HG02943 (cell line): ENCODE measurements around the gene FAM170B.

ENCODE experiments used
- ATAC-seq: cut with Tn5 transposase; IDR thresholded peaks from one replicate; pipeline ENCODE4 v1.9.1; 2021; ENCODE audit warnings: mild to moderate bottlenecking, low read depth, moderate library complexity; ENCODE audit not compliant: unreplicated experiment

FAM170B gene

DNA sequence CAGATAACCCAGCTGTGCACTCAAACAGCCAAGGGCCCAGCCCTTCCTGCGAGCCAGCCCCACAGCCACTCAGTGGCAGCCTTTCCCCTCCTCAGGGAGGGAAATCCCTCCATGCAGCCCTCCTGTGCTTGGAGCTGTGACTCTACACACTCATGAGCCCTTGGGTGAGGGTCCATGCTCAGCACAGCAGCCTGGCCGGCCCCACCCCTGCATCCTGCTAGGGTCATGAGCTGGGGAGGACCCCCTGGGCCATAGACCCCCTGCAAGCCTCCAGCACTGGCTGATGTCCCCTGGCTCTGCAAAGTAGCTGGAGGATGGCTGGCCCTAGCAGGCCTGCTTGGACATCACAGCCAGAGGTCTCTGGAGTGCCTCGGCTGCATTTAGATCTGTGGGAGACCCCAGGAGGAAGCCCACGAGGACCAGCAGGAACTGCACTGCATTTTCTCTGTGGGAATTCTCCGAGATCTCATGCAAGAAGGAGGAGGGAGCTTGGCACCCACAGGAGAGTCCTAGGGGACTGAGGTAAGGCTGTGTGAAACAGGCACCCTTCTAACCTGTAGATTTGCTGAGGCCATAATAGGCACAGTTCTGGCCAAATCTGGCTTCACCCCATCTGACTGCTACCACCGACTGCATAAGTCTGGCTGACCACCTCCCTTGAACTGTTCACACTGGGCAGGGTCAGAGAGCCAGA, 37.0 kb upstream of the FAM170B start:
- no peak for ATAC-seq

DNA sequence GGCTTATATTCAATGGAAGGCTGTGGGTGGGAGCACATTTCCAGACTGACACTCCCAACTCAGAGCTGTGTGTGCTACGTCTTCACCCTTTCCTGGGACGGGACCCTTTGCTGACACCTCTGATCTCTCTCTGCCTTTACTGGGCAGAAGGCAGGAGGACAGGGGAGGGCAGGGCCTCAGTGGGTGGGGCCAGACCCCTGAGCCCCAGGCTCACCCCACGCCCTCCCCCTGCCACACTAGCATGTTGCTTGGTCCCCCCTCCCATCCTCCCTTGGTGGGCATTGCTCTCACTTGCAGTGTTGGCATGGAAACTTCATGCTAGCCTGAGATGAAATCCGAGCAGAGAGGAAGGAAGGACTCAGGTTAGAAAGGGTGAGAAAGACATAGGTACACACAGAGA, 36.0 kb upstream of the FAM170B start:
- no peak for ATAC-seq

DNA sequence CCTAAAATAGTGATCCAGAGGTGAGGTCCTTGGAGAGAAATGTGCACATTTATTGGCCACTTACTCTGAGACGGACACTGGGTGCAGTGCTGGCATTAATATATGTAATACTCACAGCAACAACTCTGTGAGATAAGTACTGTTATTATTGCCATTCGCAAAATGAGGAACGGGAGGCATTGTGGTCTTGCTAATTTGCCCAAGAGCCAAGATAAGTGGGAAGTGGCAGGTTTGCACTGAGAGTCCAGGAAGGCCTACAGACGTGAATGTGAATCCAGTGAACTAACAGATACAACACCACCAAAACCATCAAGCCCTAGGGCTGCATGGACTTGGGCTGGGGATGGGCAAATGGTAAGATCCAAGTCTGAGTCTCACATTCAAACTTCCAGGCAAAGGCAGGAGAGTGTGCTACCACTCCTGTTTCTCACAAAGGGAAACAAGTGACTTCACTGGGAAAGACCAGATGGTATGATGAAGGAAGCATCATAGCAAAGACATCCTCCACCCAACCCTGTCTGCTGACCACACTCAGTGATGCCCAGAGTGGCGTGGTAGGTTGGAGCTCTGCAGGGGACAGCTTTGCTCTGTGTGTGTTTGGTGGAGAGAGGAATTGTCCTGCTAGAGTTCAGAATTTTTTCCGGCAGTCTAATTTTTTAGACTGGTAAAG, 35.1 kb upstream of the FAM170B start:
- ATAC-seq: no peak

DNA sequence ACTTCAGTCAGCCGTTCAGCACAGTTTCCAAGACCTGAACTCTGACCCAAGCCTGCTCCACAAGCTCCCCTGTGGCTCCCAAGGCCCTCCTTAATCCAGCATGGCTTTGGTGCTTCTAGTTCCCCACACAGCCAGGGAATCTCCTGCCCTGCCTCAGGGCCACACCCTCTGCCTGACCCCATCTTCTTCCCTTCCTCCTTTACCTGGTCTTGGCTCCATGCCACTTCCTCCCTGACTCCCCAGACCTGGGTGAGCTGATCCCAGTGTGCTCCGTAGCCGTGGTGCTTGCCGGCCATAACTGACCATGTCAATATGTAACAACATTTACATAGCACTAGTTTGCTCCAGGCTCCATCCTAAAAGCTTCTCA, 34.3 kb upstream of the FAM170B start:
- ATAC-seq: no peak

DNA sequence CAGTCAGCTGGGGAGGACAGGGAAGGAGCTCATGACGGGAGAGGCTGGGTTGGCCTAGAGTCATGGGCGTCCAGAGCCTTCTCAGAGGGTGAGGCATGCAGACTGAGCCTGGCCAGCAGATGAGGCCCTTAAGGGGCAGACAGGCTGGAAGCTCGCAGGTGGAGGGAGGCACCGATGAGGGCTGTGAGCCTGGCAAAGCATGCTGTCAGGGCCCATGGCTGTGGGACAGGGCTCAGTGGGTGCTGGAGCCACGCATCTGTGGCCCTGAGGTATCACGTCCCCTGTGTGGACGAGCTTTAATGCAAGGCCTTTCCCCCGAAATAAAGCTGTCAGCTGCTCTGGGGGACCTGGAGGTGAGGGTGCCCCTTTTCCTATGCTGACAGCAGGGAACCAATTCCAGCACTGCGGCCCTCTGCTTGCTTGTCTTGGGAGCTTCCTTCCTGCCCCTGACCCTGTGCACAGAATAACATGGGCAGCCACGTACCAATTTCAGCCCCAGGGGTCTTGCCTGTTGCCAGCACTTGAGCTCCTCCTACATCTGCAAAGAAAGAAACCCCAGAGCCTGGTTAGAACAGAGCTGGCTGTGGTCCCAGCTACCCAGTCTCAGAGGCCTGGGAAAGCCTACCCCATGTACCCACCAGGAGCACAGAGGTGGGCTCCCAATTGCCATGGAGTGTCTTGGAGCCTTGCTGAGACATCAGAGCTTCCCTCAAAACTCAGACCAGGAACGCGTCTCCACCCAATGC, 33.8 kb upstream of the FAM170B start:
- no peak for ATAC-seq

DNA sequence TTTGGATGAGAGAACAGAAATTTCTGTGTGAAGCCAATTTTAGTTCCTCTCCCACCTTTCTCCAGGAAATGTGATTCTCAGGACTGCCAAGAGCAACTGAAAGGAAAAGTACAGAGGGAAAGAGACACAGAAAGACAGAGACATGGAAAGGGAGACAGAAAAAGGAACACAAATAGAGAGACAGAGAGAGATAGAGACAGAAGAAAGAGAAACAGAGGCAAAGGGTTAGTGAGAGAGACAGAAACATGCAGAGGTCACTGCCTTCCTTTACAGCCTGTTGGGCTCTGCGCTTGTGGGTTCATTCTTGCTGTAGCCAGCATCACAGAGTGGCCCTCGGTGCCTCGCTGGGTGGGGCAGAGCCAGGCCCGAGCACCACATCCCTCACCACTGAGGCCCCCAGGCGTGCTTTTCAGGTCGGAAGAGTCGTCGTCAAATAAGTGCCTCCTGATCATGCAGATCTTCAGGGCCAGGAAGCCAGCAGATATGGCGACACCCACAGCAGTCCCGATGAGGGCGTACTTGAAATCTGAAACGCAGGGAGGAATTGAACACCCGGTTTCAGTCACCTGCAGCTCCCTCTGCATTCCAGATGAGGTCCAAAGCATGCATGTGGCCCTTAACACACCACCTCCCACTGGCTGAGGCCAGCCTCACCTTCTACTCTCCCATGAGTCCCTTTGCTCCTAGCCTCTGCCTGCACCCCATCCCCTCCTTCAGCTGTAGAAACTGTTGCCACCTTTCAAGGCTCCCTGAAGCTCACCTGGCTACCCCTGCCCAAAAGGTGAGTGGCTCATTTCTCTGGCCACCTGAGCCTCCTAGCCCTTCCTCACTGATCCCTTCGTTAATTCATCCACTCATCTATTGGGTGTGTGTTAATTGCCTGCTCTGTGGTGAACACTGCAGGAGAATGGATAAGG, 32.9 kb upstream of the FAM170B start:
- no peak for ATAC-seq

DNA sequence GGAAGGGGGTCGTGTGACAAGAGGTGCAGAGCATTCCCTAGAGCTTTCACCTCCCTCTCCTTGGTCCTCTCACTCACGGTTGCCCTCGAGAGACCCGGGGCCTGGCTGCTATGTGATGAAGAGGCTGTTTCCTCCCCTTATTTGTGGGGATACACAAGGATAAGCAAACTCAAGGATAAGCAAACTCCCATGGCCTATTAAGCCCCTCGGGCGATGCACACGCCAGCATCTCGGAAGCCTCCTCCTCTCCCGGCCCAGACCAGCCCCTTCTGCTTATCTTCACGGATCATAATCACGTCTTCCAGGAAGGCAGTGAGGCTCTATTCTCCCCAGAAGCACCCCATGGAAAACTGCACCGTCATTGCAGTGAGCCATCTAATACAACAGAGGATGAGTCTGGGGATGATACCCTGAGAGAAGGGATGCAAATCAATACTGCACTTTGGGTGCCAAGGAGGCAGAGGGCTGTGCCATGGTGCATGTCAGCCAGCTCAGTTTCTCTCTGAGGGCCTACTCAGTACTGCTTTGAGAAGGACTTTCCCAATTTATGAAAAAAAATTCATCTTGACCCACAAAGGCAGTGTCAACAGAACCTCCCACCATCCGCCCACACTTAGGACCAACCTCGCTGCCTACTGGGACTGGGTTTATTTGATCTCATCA, 32.1 kb upstream of the FAM170B start:
- ATAC-seq: no peak

DNA sequence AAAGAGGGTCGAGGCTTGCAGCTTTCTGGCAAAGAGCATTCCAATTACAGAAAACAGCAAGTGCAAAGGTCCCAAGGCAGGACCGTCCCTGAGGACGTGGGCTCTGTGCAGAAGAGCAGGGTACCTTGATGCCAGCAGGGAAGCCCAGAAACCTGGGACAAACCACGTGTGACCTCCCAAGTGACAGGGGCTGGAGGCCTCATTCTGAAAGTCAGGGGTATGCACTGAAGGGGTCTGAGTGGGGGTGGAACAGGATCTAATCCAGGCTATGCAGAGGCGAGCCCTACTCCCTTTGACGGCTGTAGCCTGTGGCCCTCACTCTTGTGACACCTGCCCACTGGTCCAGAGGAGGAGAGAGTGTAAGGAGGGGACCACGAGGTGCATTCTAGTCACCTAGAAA, 31.4 kb upstream of the FAM170B start:
- no peak for ATAC-seq

DNA sequence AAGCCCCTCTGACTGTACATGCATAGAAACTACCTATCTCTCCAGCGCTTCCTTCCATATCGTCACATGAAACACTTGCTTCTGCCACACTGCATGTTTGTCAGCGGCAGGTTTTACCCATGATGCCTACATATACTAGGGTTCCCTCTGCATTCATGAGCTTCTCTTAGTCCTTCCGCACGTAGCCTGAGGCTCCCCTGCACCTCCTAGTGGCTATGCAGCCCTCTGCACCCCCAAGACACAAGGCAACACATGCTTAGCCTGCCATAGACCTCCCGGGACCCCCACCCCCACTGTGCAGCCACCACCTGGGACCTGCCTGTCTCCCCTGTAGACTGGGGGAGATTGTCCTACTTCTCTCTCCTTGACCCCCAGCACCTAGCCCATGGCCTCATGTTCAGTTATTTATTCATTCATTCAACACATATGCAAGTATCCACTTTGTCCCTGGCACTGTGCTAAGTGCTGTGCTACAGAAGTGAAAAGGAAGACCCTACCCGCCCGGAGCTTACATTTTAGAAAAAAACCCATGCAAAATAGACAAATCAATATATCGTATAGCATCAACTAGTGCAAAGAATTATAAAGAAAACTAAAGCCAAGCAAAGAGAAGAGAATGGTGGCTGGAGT, 30.9 kb upstream of the FAM170B start:
- ATAC-seq: no peak

DNA sequence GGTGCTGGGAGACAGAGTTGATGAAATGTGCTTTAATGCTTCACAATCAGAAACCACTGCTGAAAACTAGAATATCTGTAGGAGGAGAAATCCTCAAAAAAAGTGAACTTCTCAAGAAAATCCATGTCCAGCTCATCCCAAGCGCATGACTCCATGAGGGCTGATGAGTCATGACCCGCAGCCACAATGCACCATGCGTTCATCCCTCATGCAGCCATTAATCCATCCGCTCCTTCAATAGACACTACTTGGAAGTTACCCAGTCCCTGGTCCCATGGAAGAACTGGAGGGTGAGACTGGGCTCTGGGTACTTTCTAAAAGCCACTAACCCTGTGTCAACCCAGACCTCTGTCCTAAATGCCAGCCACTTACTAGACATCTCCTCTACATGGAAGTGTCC, 29.9 kb upstream of the FAM170B start:
- ATAC-seq: no peak

DNA sequence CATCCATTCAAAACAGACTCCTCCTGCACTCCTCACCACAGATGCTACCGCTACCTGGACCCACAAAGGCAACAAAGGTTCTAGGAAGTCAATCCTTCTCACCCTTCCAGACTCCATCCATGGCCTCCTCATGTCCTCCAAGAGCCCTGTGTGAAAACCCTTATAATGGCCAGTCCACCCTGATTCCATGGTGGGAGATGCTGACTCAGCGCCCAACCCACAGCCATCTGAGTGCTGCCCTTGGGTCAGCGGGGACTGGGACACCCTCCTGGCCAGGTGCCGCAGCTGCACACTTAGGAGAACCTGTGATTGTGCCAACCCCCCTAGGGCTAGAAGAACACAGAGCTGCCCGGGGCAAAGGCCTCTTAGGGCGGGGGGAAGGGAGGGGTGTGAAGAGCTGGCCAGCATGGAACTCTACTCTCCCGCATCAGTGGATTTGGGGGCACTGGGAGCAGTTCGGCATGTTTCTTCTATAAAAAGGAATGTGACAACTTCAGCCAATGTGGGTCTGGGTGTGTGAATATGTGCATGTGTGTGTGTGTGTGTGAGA, 29.0 kb upstream of the FAM170B start:
- ATAC-seq: no peak

DNA sequence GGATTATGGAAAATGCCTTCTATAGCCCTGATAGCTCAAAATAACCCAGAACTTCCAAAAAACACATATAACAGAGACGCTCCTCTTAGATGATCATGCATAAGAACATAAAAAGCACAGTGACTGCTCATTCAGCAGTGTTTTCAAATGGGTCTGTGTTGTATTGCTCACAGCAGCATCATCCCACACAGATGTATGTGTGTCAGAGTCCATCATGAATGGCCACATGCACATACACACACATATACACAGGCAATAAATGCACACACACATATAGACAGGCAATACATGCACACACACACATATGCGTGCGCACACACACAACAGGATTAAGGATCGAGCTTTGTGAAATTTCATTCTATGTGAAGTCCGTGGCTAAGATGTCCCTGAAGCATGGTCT, 28.2 kb upstream of the FAM170B start:
- ATAC-seq: no peak

DNA sequence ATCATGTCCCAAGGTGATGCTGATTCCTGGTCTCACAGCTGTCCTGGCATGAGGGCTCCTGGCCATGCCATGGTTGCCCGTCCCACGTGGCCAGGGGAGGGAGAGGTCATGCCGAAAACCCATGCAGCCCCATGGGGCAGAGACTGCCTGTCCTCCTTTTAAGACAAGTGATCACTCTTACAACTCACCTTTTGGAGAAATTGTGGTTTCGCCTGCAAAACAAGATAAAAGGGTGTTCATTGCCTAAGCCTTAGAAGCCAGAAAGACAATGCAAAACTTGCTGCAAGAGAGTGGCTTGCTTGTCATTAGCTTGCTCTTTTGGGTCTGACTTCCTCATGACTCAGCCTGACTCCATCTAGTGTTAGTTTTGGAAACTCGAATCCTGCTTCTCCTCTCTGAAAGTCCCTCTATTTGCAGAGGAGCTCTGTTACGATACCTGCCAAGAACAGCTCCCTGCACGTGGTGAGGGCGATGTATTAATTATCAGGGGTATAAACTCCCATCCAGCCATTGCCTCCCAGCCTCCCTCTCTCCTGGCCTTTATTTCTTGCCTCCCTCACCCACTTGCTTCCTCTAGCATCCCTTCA, 27.7 kb upstream of the FAM170B start:
- ATAC-seq: no peak

DNA sequence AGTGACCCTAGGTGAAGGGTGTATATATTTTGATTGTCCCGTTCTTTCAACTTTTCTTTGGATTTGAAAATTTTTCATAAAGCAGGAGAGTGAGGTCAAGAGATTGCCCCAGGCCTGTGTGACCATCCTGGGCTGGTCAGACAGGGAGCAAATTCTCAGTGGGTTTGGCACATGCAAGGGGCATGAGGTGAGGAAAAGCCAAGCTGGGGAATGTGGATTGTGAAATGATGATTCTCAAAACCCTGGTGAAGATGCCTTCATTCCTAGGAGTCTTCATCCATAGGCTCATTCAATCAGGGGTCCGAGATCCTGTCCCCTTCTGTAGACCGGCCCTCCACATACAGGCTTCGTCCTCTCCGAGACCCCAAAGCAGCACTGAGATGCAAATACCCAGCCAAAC, 27.0 kb upstream of the FAM170B start:
- ATAC-seq: no peak

DNA sequence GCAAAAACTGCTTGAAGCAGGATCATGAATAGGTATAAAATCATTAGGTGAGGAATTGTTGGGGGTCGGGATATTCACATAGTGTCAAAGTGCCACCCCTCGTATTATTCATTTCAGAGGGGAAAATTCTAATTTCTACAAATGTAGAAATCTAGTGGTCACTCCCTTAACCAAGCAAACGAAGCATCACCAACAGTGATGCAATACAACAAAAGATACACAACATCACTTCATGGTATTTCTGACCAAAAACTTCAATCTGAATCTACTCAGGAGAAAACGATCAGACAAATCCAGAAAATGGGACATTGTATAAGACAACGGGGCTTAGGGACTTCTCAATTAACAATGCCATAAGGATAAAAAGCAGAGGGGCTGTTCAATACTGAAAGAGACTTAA, 26.3 kb upstream of the FAM170B start:
- ATAC-seq: no peak

DNA sequence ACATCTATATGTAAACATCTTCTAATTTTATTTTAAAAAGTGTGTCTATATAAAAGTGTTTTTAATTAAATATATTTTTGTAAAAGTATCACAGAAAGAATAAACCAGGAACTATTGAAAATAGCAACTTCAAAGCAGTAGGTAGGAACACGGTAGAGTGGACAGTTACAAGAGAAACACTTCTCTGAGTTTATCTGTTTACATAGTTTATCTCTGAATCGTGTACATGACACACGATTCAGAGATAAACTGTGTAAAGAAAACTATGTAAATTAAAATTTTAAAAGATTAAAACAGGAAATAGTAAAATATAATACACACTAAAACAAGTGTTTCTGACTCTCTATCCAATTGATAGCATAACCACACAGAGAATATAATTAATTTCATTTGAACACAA, 25.1 kb upstream of the FAM170B start:
- no peak for ATAC-seq

DNA sequence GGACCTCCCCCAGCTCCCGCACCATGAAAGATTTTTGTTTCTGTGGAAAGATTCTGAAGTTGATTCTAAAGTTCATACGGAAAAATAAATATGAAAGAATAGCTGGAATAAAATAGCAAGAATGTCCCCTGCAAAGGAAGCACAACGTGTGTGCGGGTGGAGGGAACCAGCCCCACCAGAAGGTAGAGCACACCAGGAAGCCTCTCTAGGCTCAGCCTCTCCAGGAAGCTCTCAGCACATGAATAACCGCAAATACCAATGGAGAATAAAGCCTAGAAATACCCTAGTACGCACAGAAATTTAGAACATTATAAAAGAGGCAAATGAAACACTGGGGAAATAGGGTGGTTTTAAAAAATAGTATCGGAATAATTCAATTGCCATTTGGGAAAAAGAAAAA, 24.6 kb upstream of the FAM170B start:
- no peak for ATAC-seq

DNA sequence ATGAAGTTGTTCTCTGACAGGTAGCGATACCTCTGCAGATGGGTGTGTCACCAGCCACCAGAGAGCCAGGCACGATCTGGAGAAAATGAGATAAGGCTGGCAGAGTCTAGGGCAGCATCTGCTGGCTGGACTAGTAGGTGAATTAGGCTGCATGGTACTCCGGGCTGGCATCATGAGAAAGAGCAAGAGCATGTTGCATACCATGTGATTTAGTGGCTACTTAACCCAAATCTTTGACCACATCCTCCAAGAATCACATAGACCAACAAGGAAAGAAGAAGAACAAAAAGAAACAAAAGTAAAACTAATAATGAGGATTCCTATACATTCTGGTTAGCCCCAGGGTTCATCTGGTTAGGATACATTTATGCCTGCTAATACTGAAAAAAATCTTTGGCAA, 23.4 kb upstream of the FAM170B start:
- no peak for ATAC-seq

DNA sequence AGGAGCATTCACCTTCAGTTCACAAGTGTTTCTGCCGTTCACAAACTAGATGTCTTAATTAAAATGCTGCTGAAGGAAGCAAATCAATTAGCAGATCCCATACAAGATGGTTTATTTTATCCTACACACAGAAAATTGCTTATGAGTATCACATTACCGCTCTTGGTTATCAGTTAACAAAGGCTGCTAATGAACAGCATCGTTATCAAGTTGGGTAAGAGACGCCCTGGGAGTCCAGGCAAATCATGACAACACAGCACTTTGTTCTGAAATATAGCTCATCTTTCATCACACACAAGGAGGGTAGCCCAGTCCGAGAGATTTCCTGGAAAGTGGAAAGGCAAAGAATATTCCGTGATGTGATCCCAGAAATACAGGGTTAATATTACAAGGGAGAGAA, 20.8 kb upstream of the FAM170B start:
- no peak for ATAC-seq
